ENCODE results near the gene ATP2B2. TPM values are rescaled to one million over a fixed set of nuclear protein-coding genes. Genes with fewer than 3 reads are reported as not detected.

ATP2B2 gene
- total RNA-seq, 1 experiment from 2014 or later, result not detected

DNA sequence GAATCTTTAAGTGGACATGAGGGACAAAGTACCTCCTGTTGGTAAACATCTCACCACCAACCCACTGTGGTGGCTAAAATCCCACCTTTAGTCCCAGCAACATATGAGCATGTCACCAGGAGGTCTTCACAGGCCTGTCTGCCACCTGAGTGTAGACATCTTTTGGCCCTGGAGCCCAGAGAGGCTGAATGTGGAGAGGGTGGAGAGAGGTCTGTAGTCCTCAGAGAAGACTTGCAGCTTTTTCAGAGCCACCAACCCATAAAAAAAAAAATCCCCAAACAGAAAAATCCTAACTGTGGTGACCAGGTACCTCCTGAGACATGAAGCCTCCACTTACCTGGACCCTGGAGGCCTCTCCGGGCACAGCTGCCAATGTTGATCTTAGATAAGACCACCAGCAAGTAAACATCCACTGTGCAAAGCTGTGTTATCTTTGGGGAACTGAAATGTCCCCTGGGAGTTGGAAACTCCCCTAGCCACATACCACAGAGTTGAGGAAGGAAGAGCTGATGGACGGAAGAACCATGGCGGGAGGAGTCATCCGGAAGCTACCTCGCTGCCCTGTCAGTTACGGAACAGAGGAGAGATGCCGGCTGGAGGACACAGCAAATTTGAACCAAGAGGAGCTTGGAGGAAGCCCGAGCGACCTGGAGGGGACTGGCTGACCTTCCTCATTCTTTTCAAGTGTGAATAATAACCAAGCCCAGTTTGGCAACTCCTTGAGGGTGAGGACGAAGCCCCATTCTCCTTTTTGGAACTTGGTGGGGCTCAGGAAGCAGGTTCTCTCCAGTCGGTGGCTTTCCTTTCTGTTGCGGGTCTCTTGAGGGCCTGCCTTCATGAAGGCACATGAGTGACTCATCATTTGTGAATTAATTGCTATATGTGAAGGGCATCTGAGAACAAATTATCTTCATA is 212.6 kb downstream of the ATP2B2 start, which contains the start of gene GHRL:
Gene GHRL, minus strand, starts transcription at position 443 of the 915 bp plus-strand sequence. CDS start 2,767 bp downstream, outside the sequence.
- DNase-seq (ENCODE audit: low read depth, low spot score), result no peak
- ChIA-PET RAD21 (ENCODE audit: low non-redundant PET in 1 of 2, low total read pairs in 2 of 2, uncharacterized antibody in 2 of 2, unreplicated experiment in 2 of 2) (no interaction called here), POLR2A (interaction anchor here (0.6 kb wide), 1 partner anchor 10 kb away, joined by 4 read pairs; no protein-coding TSS in a partner anchor), CTCF (interaction anchor here (0.8 kb wide), 1 partner anchor 346 kb away, joined by 3 read pairs; no protein-coding TSS in a partner anchor)
- no peak within 1 kb of the TSS for H2AFZ ChIP-seq (ENCODE audit: low read depth, low read length, poor library complexity, severe bottlenecking)
- no peaks in the 10 kb centered on the region for H3K27me3 ChIP-seq (ENCODE audit: insufficient read depth, low read length)
- BruUV-seq (replicated peaks), result no TSS peak
- no peak within 1 kb of the TSS for H3K9ac ChIP-seq (ENCODE audit: low read length)
- H3K36me3 ChIP-seq (ENCODE audit: control insufficient read depth in 1 of 2, insufficient read depth in 2 of 2, low read length in 2 of 2), result peaks cover 6 to 8% of the 10 kb centered on the region in 2 experiments; a peak in 1 of 4 replicates
- no peaks in the 10 kb centered on the region for H3K79me2 ChIP-seq (ENCODE audit: insufficient read depth, low read length)
- no peaks in the 10 kb centered on the region for H3K4me1 ChIP-seq (ENCODE audit: control insufficient read depth in 1 of 2, insufficient read depth in 2 of 2, low read length in 2 of 2)
- TF ChIP-seq, protein P1, sequence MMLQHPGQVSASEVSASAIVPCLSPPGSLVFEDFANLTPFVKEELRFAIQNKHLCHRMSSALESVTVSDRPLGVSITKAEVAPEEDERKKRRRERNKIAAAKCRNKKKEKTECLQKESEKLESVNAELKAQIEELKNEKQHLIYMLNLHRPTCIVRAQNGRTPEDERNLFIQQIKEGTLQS (IDR thresholded peaks at IDR 0.05), result no peak
- TF ChIP-seq EZH2 (IDR thresholded peaks at IDR 0.05) (no peak), SRF (IDR thresholded peaks at IDR 0.05; ENCODE audit: low read depth) (no peak), CBX3 (IDR thresholded peaks at IDR 0.05; ENCODE audit: low read depth) (no peak), ZNF274 (IDR thresholded peaks at IDR 0.05; ENCODE audit: low read depth, low read length) (no peak), CEBPB (IDR thresholded peaks at IDR 0.05; ENCODE audit: low read depth) (no peak), EGR1 (IDR thresholded peaks at IDR 0.05; ENCODE audit: low read depth) (no peak), ELF1 (IDR thresholded peaks at IDR 0.05; ENCODE audit: borderline replicate concordance, low read depth) (no peak), POLR2AphosphoS5 (IDR thresholded peaks at IDR 0.05; ENCODE audit: low read depth, low read length) (no peak), YY1 (IDR thresholded peaks at IDR 0.05; ENCODE audit: extremely low read depth, insufficient replicate concordance, low read depth, low read length) (no peak), RAD21 (IDR thresholded peaks at IDR 0.05; ENCODE audit: low read depth) (no peak)
- TF ChIP-seq, protein P2, sequence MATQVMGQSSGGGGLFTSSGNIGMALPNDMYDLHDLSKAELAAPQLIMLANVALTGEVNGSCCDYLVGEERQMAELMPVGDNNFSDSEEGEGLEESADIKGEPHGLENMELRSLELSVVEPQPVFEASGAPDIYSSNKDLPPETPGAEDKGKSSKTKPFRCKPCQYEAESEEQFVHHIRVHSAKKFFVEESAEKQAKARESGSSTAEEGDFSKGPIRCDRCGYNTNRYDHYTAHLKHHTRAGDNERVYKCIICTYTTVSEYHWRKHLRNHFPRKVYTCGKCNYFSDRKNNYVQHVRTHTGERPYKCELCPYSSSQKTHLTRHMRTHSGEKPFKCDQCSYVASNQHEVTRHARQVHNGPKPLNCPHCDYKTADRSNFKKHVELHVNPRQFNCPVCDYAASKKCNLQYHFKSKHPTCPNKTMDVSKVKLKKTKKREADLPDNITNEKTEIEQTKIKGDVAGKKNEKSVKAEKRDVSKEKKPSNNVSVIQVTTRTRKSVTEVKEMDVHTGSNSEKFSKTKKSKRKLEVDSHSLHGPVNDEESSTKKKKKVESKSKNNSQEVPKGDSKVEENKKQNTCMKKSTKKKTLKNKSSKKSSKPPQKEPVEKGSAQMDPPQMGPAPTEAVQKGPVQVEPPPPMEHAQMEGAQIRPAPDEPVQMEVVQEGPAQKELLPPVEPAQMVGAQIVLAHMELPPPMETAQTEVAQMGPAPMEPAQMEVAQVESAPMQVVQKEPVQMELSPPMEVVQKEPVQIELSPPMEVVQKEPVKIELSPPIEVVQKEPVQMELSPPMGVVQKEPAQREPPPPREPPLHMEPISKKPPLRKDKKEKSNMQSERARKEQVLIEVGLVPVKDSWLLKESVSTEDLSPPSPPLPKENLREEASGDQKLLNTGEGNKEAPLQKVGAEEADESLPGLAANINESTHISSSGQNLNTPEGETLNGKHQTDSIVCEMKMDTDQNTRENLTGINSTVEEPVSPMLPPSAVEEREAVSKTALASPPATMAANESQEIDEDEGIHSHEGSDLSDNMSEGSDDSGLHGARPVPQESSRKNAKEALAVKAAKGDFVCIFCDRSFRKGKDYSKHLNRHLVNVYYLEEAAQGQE (IDR thresholded peaks at IDR 0.05; ENCODE audit: low read depth), result no peak
- TF ChIP-seq, protein P3, sequence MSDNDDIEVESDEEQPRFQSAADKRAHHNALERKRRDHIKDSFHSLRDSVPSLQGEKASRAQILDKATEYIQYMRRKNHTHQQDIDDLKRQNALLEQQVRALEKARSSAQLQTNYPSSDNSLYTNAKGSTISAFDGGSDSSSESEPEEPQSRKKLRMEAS (IDR thresholded peaks at IDR 0.05), result no peak
- TF ChIP-seq, protein P4, sequence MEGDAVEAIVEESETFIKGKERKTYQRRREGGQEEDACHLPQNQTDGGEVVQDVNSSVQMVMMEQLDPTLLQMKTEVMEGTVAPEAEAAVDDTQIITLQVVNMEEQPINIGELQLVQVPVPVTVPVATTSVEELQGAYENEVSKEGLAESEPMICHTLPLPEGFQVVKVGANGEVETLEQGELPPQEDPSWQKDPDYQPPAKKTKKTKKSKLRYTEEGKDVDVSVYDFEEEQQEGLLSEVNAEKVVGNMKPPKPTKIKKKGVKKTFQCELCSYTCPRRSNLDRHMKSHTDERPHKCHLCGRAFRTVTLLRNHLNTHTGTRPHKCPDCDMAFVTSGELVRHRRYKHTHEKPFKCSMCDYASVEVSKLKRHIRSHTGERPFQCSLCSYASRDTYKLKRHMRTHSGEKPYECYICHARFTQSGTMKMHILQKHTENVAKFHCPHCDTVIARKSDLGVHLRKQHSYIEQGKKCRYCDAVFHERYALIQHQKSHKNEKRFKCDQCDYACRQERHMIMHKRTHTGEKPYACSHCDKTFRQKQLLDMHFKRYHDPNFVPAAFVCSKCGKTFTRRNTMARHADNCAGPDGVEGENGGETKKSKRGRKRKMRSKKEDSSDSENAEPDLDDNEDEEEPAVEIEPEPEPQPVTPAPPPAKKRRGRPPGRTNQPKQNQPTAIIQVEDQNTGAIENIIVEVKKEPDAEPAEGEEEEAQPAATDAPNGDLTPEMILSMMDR (IDR thresholded peaks at IDR 0.05 in 2 of 3, conservative IDR thresholded peaks at IDR 0.05 in 1 of 3; ENCODE audit: borderline replicate concordance in 1 of 3, insufficient read depth in 1 of 3, low read depth in 2 of 3, low read length in 2 of 3), result no peak
- TF ChIP-seq, protein P5, sequence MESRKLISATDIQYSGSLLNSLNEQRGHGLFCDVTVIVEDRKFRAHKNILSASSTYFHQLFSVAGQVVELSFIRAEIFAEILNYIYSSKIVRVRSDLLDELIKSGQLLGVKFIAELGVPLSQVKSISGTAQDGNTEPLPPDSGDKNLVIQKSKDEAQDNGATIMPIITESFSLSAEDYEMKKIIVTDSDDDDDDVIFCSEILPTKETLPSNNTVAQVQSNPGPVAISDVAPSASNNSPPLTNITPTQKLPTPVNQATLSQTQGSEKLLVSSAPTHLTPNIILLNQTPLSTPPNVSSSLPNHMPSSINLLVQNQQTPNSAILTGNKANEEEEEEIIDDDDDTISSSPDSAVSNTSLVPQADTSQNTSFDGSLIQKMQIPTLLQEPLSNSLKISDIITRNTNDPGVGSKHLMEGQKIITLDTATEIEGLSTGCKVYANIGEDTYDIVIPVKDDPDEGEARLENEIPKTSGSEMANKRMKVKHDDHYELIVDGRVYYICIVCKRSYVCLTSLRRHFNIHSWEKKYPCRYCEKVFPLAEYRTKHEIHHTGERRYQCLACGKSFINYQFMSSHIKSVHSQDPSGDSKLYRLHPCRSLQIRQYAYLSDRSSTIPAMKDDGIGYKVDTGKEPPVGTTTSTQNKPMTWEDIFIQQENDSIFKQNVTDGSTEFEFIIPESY (IDR thresholded peaks at IDR 0.05; ENCODE audit: extremely low read depth, insufficient replicate concordance, low read length), result no peak
- intact Hi-C loops (cut with micrococcal nuclease), result no loop called here
- no peaks in the 10 kb centered on the region for H4K20me1 ChIP-seq (ENCODE audit: insufficient read depth)
- no peak within 1 kb of the TSS for H3K4me2 ChIP-seq (ENCODE audit: low read length)
- no peak within 1 kb of the TSS for H3K27ac ChIP-seq (ENCODE audit: low read depth, low read length)
- no peak for ATAC-seq
- no peak within 1 kb of the TSS for H3K4me3 ChIP-seq (replicated peaks in 1 of 2; ENCODE audit: low read depth in 1 of 2, low read length in 2 of 2)
- H3K9me2 ChIP-seq (ENCODE audit: insufficient read depth), result no peaks in the 10 kb centered on the region
- H3K9me3 ChIP-seq (ENCODE audit: control insufficient read depth in 1 of 2, insufficient read depth in 1 of 2, low read depth in 1 of 2, low read length in 2 of 2), result no peaks in the 10 kb centered on the region

All from HCT116 (cell line).